Measurements from ENCODE around the gene NXNL2.

DNA sequence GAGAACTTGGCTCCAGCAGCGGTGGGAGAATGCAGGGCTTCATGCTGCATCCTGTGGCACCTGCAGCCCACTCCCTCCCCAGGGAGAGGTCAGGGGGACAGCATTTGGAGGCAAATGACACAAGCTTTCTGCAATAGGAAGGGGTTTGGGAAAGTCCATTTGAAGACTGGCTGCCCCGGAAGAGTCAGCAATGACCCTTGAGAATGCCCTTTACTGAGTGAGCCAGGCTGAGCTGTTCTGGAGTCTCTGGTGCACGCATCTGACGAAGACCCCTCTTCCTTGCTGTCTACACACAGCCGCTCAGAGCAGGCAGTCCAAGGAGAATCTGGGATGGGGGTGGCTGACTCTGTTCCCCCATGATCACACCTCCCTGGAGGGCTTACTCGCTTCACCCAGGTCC lies 5.5 kb upstream of the NXNL2 start:
- TF ChIP-seq CTCF (IDR thresholded peaks at IDR 0.05; ENCODE audit: low read depth, low read length) (no peak), EZH2phosphoT487 (IDR thresholded peaks at IDR 0.05; ENCODE audit: low read depth) (no peak)
